WTC11 (cell line): Measurements from ENCODE around the gene PWP1. TPM values are rescaled to one million over a fixed set of nuclear protein-coding genes. Genes with fewer than 3 reads are reported as not detected.
"Not testable (repeated sequence)": the region's sequence is repeated elsewhere in the genome, so short reads cannot be mapped to it uniquely, and the experiment has no call there.

Source experiments
- ATAC-seq: fragments of 200-7000 bp; cut with Tn5 transposase; 2 replicates; pipeline ENCODE4 v1.10.0; 2021; ENCODE audit warnings: mild to moderate bottlenecking, moderate library complexity
- CTCF ChIA-PET: fragments of 300-600 bp; sonication (Branson Sonifier 250); formaldehyde crosslinking; loops from one replicate; lab custom pipeline; 2021; ENCODE audit warnings: antibody characterized with exemption; lab: Charles Lee
- POLR2A ChIA-PET: fragments of 350-600 bp; sonication (Branson Sonifier 250); formaldehyde crosslinking; loops from one replicate; lab custom pipeline; 2021; ENCODE audit warnings: antibody characterized with exemption; lab: Charles Lee
- DNase-seq: peaks from one replicate; pipeline ENCODE4 v3.0.0; 2021; ENCODE audit warnings: low spot score
- H3K27ac Mint-ChIP-seq: 2 replicates; pipeline ENCODE4 v1.8.0; 2021; ENCODE audit warnings: mixed read lengths
- H3K27me3 Mint-ChIP-seq: 2 replicates; pipeline ENCODE4 v1.8.0; 2021; ENCODE audit warnings: low read depth, mild to moderate bottlenecking, moderate library complexity, mixed read lengths
- H3K36me3 Mint-ChIP-seq: 2 replicates; pipeline ENCODE4 v1.8.0; 2021; ENCODE audit warnings: mixed read lengths
- H3K4me1 Mint-ChIP-seq: 2 replicates; pipeline ENCODE4 v1.8.0; 2022; ENCODE audit warnings: mixed read lengths
- H3K4me3 Mint-ChIP-seq: 2 replicates; pipeline ENCODE4 v1.8.0; 2021; ENCODE audit warnings: mild to moderate bottlenecking, moderate library complexity, mixed read lengths
- H3K9me3 Mint-ChIP-seq: 2 replicates; pipeline ENCODE4 v1.8.0; 2021; ENCODE audit warnings: mixed read lengths
- FOXP1 ChIP-seq: sonication (generic); formaldehyde crosslinking; IDR thresholded peaks from 2 replicates; pipeline ENCODE4 v1.8.0; 2022; ENCODE audit warnings: missing genetic modification reagents, mild to moderate bottlenecking, moderate library complexity, borderline replicate concordance
- HMGXB4 ChIP-seq: sonication (generic); formaldehyde crosslinking; IDR thresholded peaks from 2 replicates; pipeline ENCODE4 v1.8.1; 2023; ENCODE audit warnings: mild to moderate bottlenecking, moderate library complexity, missing genetic modification reagents
- MAX ChIP-seq: sonication (generic); formaldehyde crosslinking; IDR thresholded peaks from 2 replicates; pipeline ENCODE4 v1.8.0; 2022; ENCODE audit warnings: mild to moderate bottlenecking, missing genetic modification reagents
- RELA ChIP-seq: sonication (generic); formaldehyde crosslinking; IDR thresholded peaks from 2 replicates; pipeline ENCODE4 v1.8.1; 2022; ENCODE audit warnings: missing genetic modification reagents, mild to moderate bottlenecking, borderline replicate concordance
- RORB ChIP-seq: fragments of 250-450 bp; sonication (Bioruptor Pico); IDR thresholded peaks from 2 replicates; pipeline ENCODE4 v1.9.0; 2021; ENCODE audit warnings: mild to moderate bottlenecking
- SP1 ChIP-seq: sonication (generic); formaldehyde crosslinking; conservative IDR thresholded peaks from 2 replicates; pipeline ENCODE4 v1.8.1; 2022; ENCODE audit warnings: missing genetic modification reagents
- USF1 ChIP-seq: sonication (generic); formaldehyde crosslinking; IDR thresholded peaks from 2 replicates; pipeline ENCODE4 v1.8.0; 2022; ENCODE audit warnings: mild to moderate bottlenecking, missing genetic modification reagents
- ZBTB21 ChIP-seq: sonication (generic); formaldehyde crosslinking; IDR thresholded peaks from 2 replicates; pipeline ENCODE4 v1.8.1; 2023; ENCODE audit warnings: mild to moderate bottlenecking, missing genetic modification reagents, borderline replicate concordance
- ZNF423 ChIP-seq: fragments of 250-450 bp; sonication (Bioruptor Pico); IDR thresholded peaks from 2 replicates; pipeline ENCODE4 v2.1.2; 2022; ENCODE audit warnings: mild to moderate bottlenecking, moderate library complexity
- total RNA-seq: library from RNA; stranded (reverse); gene quantifications from 3 replicates; pipeline ENCODE4 v1.2.3, GENCODE V29; 2021
- TF ChIP-seq, protein P1 (sequence below): sonication (generic); formaldehyde crosslinking; IDR thresholded peaks from 2 replicates; pipeline ENCODE4 v1.8.0; 2022; ENCODE audit warnings: missing genetic modification reagents
- TF ChIP-seq, protein P2 (sequence below): sonication (generic); formaldehyde crosslinking; IDR thresholded peaks from 2 replicates; pipeline ENCODE4 v1.8.1; 2022; ENCODE audit warnings: mild to moderate bottlenecking, moderate library complexity, missing genetic modification reagents
- TF ChIP-seq, protein P3 (sequence below): sonication (generic); formaldehyde crosslinking; IDR thresholded peaks from 2 replicates; pipeline ENCODE4 v1.8.0; 2022; ENCODE audit warnings: mild to moderate bottlenecking, missing genetic modification reagents

Gene PWP1
- total RNA-seq, 1 experiment from 2014 or later, result 54.2 TPM

DNA sequence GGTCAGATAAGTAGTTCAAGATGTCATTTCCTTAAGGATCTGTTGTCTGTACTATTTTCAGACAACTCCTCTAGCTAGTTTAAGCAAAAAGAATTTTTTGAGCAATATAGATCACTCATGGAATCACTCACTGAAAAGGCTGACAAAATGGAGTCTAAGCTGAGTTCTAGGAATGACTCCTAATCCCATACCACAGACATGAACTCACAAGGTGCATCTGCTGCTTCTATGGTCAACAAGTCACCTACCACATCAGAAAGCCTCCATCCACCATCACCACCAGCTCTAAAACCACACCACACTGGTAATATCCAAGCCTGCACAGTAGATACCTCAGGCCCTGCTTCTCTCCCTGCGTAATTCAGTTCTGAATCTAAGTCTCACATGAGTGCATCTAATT lies 33.0 kb downstream of the PWP1 start:
- ATAC-seq (no peak), DNase-seq (no peak)
- peaks cover 4% of the 10 kb centered on the region; the same call in 1 of the 2 replicates for H3K27me3 Mint-ChIP-seq
- ChIA-PET POLR2A (no interaction called here), CTCF (interaction anchor here (1.5 kb wide), 2 partner anchors 167 to 194 kb away, joined by 3 read pairs; no protein-coding TSS in a partner anchor)
- peaks cover 17% of the 10 kb centered on the region for H3K9me3 Mint-ChIP-seq
- no peak overlapping the region for H3K4me3 Mint-ChIP-seq
- no peak overlapping the region for H3K27ac Mint-ChIP-seq
- TF ChIP-seq HMGXB4 (CRISPR knock-in tag) (no peak), RELA (no peak), MAX (CRISPR knock-in tag) (no peak), RORB (CRISPR knock-in tag) (no peak), FOXP1 (CRISPR knock-in tag) (no peak), ZNF423 (CRISPR knock-in tag) (no peak), SP1 (CRISPR knock-in tag) (no peak), ZBTB21 (CRISPR knock-in tag) (no peak), USF1 (CRISPR knock-in tag) (no peak)
- TF ChIP-seq, protein P1, sequence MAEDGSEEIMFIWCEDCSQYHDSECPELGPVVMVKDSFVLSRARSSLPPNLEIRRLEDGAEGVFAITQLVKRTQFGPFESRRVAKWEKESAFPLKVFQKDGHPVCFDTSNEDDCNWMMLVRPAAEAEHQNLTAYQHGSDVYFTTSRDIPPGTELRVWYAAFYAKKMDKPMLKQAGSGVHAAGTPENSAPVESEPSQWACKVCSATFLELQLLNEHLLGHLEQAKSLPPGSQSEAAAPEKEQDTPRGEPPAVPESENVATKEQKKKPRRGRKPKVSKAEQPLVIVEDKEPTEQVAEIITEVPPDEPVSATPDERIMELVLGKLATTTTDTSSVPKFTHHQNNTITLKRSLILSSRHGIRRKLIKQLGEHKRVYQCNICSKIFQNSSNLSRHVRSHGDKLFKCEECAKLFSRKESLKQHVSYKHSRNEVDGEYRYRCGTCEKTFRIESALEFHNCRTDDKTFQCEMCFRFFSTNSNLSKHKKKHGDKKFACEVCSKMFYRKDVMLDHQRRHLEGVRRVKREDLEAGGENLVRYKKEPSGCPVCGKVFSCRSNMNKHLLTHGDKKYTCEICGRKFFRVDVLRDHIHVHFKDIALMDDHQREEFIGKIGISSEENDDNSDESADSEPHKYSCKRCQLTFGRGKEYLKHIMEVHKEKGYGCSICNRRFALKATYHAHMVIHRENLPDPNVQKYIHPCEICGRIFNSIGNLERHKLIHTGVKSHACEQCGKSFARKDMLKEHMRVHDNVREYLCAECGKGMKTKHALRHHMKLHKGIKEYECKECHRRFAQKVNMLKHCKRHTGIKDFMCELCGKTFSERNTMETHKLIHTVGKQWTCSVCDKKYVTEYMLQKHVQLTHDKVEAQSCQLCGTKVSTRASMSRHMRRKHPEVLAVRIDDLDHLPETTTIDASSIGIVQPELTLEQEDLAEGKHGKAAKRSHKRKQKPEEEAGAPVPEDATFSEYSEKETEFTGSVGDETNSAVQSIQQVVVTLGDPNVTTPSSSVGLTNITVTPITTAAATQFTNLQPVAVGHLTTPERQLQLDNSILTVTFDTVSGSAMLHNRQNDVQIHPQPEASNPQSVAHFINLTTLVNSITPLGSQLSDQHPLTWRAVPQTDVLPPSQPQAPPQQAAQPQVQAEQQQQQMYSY (CRISPR knock-in tag), result no peak
- TF ChIP-seq, protein P2, sequence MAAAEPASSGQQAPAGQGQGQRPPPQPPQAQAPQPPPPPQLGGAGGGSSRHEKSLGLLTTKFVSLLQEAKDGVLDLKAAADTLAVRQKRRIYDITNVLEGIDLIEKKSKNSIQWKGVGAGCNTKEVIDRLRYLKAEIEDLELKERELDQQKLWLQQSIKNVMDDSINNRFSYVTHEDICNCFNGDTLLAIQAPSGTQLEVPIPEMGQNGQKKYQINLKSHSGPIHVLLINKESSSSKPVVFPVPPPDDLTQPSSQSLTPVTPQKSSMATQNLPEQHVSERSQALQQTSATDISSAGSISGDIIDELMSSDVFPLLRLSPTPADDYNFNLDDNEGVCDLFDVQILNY (CRISPR knock-in tag), result no peak
- TF ChIP-seq, protein P3, sequence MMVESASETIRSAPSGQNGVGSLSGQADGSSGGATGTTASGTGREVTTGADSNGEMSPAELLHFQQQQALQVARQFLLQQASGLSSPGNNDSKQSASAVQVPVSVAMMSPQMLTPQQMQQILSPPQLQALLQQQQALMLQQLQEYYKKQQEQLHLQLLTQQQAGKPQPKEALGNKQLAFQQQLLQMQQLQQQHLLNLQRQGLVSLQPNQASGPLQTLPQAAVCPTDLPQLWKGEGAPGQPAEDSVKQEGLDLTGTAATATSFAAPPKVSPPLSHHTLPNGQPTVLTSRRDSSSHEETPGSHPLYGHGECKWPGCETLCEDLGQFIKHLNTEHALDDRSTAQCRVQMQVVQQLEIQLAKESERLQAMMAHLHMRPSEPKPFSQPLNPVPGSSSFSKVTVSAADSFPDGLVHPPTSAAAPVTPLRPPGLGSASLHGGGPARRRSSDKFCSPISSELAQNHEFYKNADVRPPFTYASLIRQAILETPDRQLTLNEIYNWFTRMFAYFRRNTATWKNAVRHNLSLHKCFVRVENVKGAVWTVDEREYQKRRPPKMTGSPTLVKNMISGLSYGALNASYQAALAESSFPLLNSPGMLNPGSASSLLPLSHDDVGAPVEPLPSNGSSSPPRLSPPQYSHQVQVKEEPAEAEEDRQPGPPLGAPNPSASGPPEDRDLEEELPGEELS (CRISPR knock-in tag), result no peak
- H3K4me1 Mint-ChIP-seq, result no peaks in the 10 kb centered on the region
- peaks cover 30% of the 10 kb centered on the region for H3K36me3 Mint-ChIP-seq

- H3K27me3 Mint-ChIP-seq, result peaks cover 11% of the 10 kb centered on the region; the same call in 1 of the 2 replicates
- ATAC-seq, H3K4me3 Mint-ChIP-seq, CTCF ChIA-PET, H3K27ac Mint-ChIP-seq, POLR2A ChIA-PET, DNase-seq, H3K4me1 Mint-ChIP-seq: not testable (repeated sequence)
- H3K9me3 Mint-ChIP-seq, result peaks cover 25% of the 10 kb centered on the region
- peaks cover 20% of the 10 kb centered on the region for H3K36me3 Mint-ChIP-seq
Observed at GRCh38 chr12:107727327-107727726, 41.7 kb downstream of the PWP1 start.

GRCh38 chr12:107727742-107728141 lies 42.1 kb downstream of the PWP1 start:
- CTCF ChIA-PET, H3K4me3 Mint-ChIP-seq, H3K27ac Mint-ChIP-seq, ATAC-seq, POLR2A ChIA-PET, H3K4me1 Mint-ChIP-seq, DNase-seq: not testable (repeated sequence)
- H3K9me3 Mint-ChIP-seq, result peaks cover 21% of the 10 kb centered on the region
- peaks cover 11% of the 10 kb centered on the region; the same call in 1 of the 2 replicates for H3K27me3 Mint-ChIP-seq
- H3K36me3 Mint-ChIP-seq, result peaks cover 15% of the 10 kb centered on the region
